Activated T-helper 17 cell treated with anti-CD3 and anti-CD28 coated beads, Interleukin-2, amount 50 U/mL, for 72 hours (primary cell): ENCODE results near the gene GALNT13. TPM values are rescaled to one million over a fixed set of nuclear protein-coding genes. Genes with fewer than 3 reads are reported as not detected.

ENCODE experiments used
- ATAC-seq: fragments of 150-1000 bp; cut with Tn5 transposase; replicated peaks from 2 replicates; pipeline ENCODE4 v1.10.0; 2021; ENCODE audit warnings: mild to moderate bottlenecking, moderate library complexity
- H3K27ac Mint-ChIP-seq: one replicate; pipeline ENCODE4 v1.8.0; 2022; ENCODE audit warnings: mixed read lengths
- H3K27me3 Mint-ChIP-seq: one replicate; pipeline ENCODE4 v1.8.0; 2022; ENCODE audit warnings: mixed read lengths
- H3K36me3 Mint-ChIP-seq: one replicate; pipeline ENCODE4 v1.8.0; 2022; ENCODE audit warnings: low read depth, mild to moderate bottlenecking, mixed read lengths
- H3K4me1 Mint-ChIP-seq: one replicate; pipeline ENCODE4 v1.8.0; 2022; ENCODE audit warnings: mixed read lengths
- H3K4me3 Mint-ChIP-seq: one replicate; pipeline ENCODE4 v1.8.0; 2022; ENCODE audit warnings: mild to moderate bottlenecking, mixed read lengths
- H3K9me3 Mint-ChIP-seq: one replicate; pipeline ENCODE4 v1.8.0; 2022; ENCODE audit warnings: mixed read lengths
- total RNA-seq, 2 donors: library from RNA; stranded (reverse); gene quantifications; one replicate each; pipeline ENCODE4 v1.2.3, GENCODE V29; 2022

GALNT13 gene
- total RNA-seq, 2 donors from 2014 or later = not detected

DNA sequence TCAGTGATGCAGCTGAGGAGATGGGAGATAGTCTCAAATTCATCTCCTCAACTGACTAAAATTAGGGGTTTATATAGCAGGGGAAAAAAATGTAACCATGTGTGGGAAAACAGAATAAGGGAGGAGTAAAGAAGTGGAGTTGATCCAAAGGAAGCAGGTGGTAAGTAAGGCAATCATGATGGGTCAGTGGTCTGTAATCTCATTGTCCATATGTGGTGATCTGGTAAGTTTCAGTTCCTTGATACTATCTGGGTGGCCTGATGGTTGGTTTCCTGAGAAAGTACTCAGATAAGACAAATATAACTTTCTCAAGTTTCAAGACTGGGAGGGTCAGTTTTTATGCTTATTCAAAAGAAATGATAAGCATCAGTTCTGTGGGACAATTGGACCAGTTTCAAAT, 514.5 kb downstream of the GALNT13 start:
- Mint-ChIP-seq H3K9me3 (peaks cover 16% of the 10 kb centered on the region), H3K36me3 (no peaks in the 10 kb centered on the region), H3K27me3 (no peaks in the 10 kb centered on the region), H3K4me1 (no peaks in the 10 kb centered on the region), H3K27ac (no peak overlapping the region), H3K4me3 (no peak overlapping the region)
- ATAC-seq = no peak

- H3K27me3 Mint-ChIP-seq = no peaks in the 10 kb centered on the region
- H3K4me3 Mint-ChIP-seq = no peak overlapping the region
- no peak for ATAC-seq
- no peak overlapping the region for H3K27ac Mint-ChIP-seq
- H3K4me1 Mint-ChIP-seq = no peaks in the 10 kb centered on the region
- no peaks in the 10 kb centered on the region for H3K36me3 Mint-ChIP-seq
- peaks cover 24% of the 10 kb centered on the region for H3K9me3 Mint-ChIP-seq
These were observed 519.3 kb downstream of the GALNT13 start for GRCh38 chr2:154391051-154391450.

DNA sequence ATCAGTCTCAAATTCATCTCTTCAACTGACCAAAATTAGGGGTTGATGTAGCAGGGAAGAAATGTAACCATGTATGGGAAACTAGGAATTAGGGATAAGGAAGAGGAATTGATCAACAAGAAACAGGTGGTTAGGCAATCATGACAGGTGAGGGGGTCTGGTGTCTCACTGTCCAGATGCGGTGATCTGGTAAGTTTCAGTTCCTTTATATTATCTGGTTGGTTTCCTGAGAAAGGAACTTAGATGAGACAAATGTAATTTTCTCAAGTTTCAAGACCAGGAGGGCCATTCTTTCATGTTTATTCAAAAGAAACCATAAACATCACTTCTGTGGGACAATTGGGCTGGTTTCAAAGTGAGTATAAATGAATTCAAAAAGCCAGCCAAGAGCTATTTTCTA, 520.5 kb downstream of the GALNT13 start:
- Mint-ChIP-seq H3K27ac (no peak overlapping the region), H3K27me3 (no peaks in the 10 kb centered on the region), H3K4me1 (no peaks in the 10 kb centered on the region), H3K36me3 (no peaks in the 10 kb centered on the region), H3K4me3 (no peak overlapping the region), H3K9me3 (peaks cover 22% of the 10 kb centered on the region)
- no peak for ATAC-seq

DNA sequence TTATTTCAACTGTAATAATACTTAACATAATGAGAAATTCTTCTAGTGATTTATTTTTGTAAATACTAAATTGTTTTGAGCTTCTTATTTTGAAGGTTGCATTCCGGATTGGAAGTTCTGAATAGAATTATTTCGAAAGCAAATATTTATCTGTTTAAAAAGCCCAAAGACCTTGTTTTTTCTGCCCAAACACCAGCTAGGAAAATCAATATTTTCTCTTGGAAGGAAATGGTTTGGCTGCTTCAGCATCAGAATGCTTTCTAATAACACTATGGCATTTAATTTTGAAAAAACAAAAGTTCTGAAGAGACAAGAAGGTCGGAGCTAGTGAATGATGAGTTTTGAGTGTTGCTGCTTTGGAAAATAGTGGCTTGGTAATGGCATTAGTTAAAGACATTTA, 522.9 kb downstream of the GALNT13 start:
- no peaks in the 10 kb centered on the region for H3K36me3 Mint-ChIP-seq
- H3K9me3 Mint-ChIP-seq = peaks cover 16% of the 10 kb centered on the region
- no peaks in the 10 kb centered on the region for H3K27me3 Mint-ChIP-seq
- ATAC-seq = no peak
- no peak overlapping the region for H3K4me3 Mint-ChIP-seq
- no peak overlapping the region for H3K27ac Mint-ChIP-seq
- no peaks in the 10 kb centered on the region for H3K4me1 Mint-ChIP-seq

- Mint-ChIP-seq H3K4me1 (no peaks in the 10 kb centered on the region), H3K36me3 (no peaks in the 10 kb centered on the region), H3K27ac (no peak overlapping the region), H3K4me3 (no peak overlapping the region), H3K27me3 (no peaks in the 10 kb centered on the region), H3K9me3 (peaks cover 11% of the 10 kb centered on the region)
- no peak for ATAC-seq
These were observed 529.0 kb downstream of the GALNT13 start for GRCh38 chr2:154400563-154401290.

DNA sequence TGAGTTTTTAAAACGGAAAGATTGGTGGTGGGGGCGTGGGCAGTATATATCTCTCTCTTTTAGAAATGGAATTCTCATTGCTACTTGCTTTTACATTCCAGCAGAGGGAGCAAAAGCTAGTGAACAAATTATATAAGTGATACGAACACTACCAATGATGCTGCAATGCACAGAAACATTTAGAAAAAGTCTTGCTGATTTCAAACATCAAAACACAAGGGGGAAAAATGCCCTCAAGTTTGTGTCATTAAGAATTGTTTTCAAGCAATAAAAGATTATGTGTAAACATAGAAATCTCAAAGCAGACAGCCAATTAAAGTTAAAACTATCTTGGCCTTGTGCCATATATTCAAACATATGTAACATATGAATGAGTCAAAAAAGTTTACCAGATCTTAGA, 530.5 kb downstream of the GALNT13 start:
- Mint-ChIP-seq H3K9me3 (peaks cover 17% of the 10 kb centered on the region), H3K27ac (no peak overlapping the region), H3K4me3 (no peak overlapping the region), H3K27me3 (no peaks in the 10 kb centered on the region), H3K4me1 (no peaks in the 10 kb centered on the region), H3K36me3 (no peaks in the 10 kb centered on the region)
- no peak for ATAC-seq

- Mint-ChIP-seq H3K9me3 (peaks cover 17% of the 10 kb centered on the region), H3K4me1 (no peaks in the 10 kb centered on the region), H3K4me3 (no peak overlapping the region), H3K27ac (no peak overlapping the region), H3K27me3 (no peaks in the 10 kb centered on the region), H3K36me3 (no peaks in the 10 kb centered on the region)
- no peak for ATAC-seq
These were observed 531.6 kb downstream of the GALNT13 start for GRCh38 chr2:154403242-154403790.

- no peaks in the 10 kb centered on the region for H3K27me3 Mint-ChIP-seq
- H3K4me3 Mint-ChIP-seq = no peak overlapping the region
- peaks cover 13% of the 10 kb centered on the region for H3K9me3 Mint-ChIP-seq
- no peak for ATAC-seq
- no peaks in the 10 kb centered on the region for H3K4me1 Mint-ChIP-seq
- no peaks in the 10 kb centered on the region for H3K36me3 Mint-ChIP-seq
- H3K27ac Mint-ChIP-seq = no peak overlapping the region
These were observed 537.1 kb downstream of the GALNT13 start for GRCh38 chr2:154408786-154409185.

DNA sequence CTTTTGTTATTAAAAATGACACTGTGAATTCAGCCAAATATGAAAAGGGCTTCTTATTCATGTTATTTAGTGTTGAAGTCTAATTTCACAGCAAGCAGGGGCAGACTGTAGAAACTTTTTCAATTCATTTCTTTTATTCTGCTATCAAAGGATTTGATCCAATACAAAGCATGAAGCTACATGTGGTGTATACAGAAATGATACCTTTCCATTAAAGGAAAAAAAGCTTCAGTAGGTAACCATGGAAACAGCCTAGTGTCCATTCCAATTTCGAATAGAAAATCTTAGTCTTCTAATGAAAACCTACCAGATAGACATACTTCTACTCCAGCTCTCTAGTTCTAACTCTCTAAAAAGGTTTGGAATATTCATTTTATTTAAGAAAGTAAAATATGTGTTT, 550.5 kb downstream of the GALNT13 start:
- H3K4me1 Mint-ChIP-seq = no peaks in the 10 kb centered on the region
- no peaks in the 10 kb centered on the region for H3K27me3 Mint-ChIP-seq
- H3K9me3 Mint-ChIP-seq = peaks cover 11% of the 10 kb centered on the region
- no peaks in the 10 kb centered on the region for H3K36me3 Mint-ChIP-seq
- H3K27ac Mint-ChIP-seq = no peak overlapping the region
- ATAC-seq = no peak
- no peak overlapping the region for H3K4me3 Mint-ChIP-seq

GRCh38 chr2:154425994-154426393, 554.3 kb downstream of the GALNT13 start:
- Mint-ChIP-seq H3K9me3 (peaks cover 16% of the 10 kb centered on the region), H3K4me3 (no peak overlapping the region), H3K27ac (no peak overlapping the region), H3K4me1 (no peaks in the 10 kb centered on the region), H3K36me3 (no peaks in the 10 kb centered on the region), H3K27me3 (no peaks in the 10 kb centered on the region)
- ATAC-seq = no peak

GRCh38 chr2:154427453-154427852, 555.7 kb downstream of the GALNT13 start:
- H3K36me3 Mint-ChIP-seq = no peaks in the 10 kb centered on the region
- H3K27me3 Mint-ChIP-seq = no peaks in the 10 kb centered on the region
- no peak overlapping the region for H3K4me3 Mint-ChIP-seq
- no peak for ATAC-seq
- no peak overlapping the region for H3K27ac Mint-ChIP-seq
- H3K9me3 Mint-ChIP-seq = peaks cover 16% of the 10 kb centered on the region
- no peaks in the 10 kb centered on the region for H3K4me1 Mint-ChIP-seq

- no peaks in the 10 kb centered on the region for H3K36me3 Mint-ChIP-seq
- no peak for ATAC-seq
- H3K27me3 Mint-ChIP-seq = no peaks in the 10 kb centered on the region
- H3K9me3 Mint-ChIP-seq = peaks cover 16% of the 10 kb centered on the region
- no peaks in the 10 kb centered on the region for H3K4me1 Mint-ChIP-seq
- H3K27ac Mint-ChIP-seq = no peak overlapping the region
- H3K4me3 Mint-ChIP-seq = no peak overlapping the region
These were observed 556.3 kb downstream of the GALNT13 start for GRCh38 chr2:154428022-154428421.

DNA sequence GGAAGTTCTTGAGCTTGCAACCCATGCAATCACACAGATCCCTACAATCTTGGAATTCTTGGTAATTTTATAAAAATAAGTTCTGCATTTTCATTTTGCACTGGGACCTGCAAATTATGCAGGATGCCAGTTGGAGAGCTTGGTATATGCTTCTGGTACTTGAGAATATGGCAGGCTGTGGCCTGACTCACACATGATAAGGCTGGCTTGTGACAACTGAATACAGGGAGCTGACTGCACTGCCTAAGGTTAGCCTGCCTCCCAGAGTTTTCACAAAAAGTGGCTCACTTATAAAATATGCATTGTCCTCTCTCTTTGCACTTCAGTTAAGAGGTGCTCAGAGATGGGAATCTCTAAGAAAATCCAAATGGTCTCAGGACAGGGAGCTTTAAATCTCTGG, 561.3 kb downstream of the GALNT13 start:
- no peaks in the 10 kb centered on the region for H3K36me3 Mint-ChIP-seq
- H3K9me3 Mint-ChIP-seq = peaks cover 9% of the 10 kb centered on the region
- no peak for ATAC-seq
- no peaks in the 10 kb centered on the region for H3K27me3 Mint-ChIP-seq
- H3K4me3 Mint-ChIP-seq = no peak overlapping the region
- H3K27ac Mint-ChIP-seq = no peak overlapping the region
- no peaks in the 10 kb centered on the region for H3K4me1 Mint-ChIP-seq

- no peaks in the 10 kb centered on the region for H3K36me3 Mint-ChIP-seq
- H3K4me1 Mint-ChIP-seq = no peaks in the 10 kb centered on the region
- no peak for ATAC-seq
- H3K27ac Mint-ChIP-seq = no peak overlapping the region
- H3K9me3 Mint-ChIP-seq = peaks cover 7% of the 10 kb centered on the region
- H3K4me3 Mint-ChIP-seq = no peak overlapping the region
- no peaks in the 10 kb centered on the region for H3K27me3 Mint-ChIP-seq
These were observed 565.4 kb downstream of the GALNT13 start for GRCh38 chr2:154437104-154437503.

GRCh38 chr2:154439156-154439555, 567.4 kb downstream of the GALNT13 start:
- no peak overlapping the region for H3K27ac Mint-ChIP-seq
- peaks cover 7% of the 10 kb centered on the region for H3K9me3 Mint-ChIP-seq
- no peak overlapping the region for H3K4me3 Mint-ChIP-seq
- ATAC-seq = no peak
- H3K27me3 Mint-ChIP-seq = no peaks in the 10 kb centered on the region
- H3K36me3 Mint-ChIP-seq = no peaks in the 10 kb centered on the region
- no peaks in the 10 kb centered on the region for H3K4me1 Mint-ChIP-seq
